ENCODE results near the gene NXN.
"Not testable (repeated sequence)": the region's sequence is repeated elsewhere in the genome, so short reads cannot be mapped to it uniquely, and the experiment has no call there.

Gene NXN

DNA sequence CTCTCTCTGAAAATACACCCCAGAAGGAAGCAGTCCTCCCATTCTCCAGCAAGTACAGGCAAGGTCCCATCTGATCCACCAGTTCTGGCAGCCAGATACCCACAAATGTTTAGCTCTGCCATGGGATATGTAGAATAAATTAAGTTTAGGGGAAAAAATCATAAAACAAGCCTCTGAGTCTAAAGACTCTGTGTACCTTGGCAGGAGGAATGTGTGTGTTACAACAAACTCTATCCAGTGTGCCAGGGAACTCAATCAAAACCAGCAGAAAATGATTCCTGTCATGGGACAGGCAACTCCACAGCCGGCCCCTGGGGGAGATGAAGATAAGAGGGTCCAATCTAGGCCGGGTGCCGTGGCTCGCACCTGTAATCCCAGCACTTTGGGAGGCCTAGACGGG, 124.0 kb downstream of the NXN start:
- no peak for DNase-seq

GRCh38 chr17:852850-853249, 126.7 kb downstream of the NXN start:
- DNase-seq, result not testable (repeated sequence)

DNA sequence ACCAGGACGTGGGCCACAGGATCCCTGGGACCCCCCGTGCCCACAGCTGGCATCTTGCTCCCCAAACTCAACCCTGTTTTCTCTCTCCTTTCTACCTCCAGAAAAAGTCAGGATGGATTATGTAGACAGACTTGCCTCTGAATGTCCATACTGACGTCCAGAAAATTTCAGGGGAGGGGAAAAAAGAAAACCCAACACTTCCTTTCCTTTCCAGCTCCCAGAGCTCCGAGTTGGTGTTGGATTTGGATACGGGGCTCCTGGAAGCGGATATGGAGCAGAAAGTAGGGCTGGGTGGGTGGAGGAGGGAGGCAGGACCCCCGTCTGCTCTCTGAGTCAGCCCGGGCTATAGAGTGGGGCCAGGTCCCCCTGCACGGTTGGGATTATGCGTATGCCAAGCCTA, 127.2 kb downstream of the NXN start:
- DNase-seq, result no peak

GRCh38 chr17:851924-852323, 127.7 kb downstream of the NXN start:
- no peak for DNase-seq

- no peak for DNase-seq
Measured at GRCh38 chr17:850851-851763, 128.5 kb downstream of the NXN start.

DNA sequence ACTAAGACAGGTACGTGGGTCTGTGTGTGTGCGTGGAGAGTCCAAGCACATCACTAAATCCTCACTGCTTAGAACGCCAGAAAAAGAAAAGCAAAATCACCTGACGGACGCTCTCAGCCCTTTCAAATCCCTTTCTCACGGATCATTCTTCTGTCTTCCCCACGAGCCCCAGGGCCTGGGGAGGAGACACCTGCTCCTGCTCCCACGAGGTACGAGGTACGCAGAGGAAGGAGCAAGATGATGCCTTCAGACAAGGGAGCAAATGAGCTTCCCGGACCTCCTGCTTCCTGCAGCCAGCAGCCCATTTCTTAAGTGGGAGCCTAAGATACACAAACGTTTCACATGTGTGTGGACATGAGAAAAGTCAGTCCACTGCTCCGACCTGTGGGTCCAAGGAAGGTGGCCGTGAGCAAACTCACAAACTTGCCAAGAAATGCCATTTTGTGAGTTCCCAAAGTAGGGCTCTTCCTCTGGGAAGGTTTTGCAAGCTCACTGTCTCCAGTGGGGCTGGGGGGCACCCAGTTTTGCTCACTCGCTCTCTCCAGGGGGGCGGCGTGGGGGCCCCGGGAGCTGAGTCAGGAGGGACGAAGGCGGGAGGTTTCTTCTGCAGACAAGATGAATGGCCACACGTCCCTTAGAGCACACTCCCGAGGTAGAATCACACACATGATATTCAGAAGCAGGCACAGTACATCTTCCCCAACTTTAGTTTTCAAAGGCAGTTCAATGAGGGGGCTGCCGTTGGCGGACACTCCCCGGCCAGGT, 129.3 kb downstream of the NXN start:
- no peak for DNase-seq

GRCh38 chr17:848402-848801, 131.2 kb downstream of the NXN start:
- no peak for DNase-seq

DNA sequence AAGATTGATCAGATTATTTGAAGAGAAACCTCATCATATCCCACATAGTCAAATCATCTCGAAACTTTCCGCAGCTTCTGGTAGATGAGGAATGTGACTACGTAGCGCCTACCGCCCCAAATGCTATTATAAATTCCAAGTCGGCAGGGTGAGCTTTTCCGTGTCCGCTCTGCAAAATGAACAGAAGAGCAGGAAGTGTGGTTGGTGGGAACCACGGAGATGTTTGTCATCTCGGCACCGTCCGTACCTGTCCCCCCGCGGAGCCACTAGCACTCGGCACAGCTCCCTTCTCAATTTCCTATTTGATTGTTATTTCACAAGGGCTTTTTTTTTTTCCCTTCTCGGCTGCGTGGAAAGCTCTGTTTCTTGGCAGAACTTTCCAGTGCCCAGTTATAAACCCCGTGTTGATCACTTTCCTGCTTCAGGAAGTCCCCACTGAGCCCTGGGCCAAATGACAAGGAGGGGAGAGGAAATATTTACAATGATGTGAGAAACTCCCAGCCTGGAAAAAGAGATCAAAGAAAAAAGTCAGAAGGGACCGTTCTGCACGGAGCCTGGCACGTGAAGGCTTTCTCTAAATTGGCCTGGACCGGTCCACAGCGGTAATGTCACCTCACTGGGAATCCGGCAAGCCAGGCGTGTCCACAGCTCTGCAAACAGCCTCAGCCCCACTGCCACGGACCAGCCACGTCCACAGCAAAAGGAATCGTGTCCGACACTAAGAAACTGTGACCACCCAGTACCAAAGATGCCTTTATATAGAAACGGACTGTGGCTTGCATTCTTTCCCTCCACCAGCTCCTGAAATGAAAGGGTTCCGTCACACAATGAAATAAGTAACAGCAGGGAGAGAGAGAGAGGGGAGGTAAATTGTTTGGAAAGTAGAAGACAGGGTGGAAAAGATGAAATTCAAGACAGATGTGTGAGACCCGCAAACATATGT, 132.4 kb downstream of the NXN start:
- peak; percentile 21 for DNase-seq

DNA sequence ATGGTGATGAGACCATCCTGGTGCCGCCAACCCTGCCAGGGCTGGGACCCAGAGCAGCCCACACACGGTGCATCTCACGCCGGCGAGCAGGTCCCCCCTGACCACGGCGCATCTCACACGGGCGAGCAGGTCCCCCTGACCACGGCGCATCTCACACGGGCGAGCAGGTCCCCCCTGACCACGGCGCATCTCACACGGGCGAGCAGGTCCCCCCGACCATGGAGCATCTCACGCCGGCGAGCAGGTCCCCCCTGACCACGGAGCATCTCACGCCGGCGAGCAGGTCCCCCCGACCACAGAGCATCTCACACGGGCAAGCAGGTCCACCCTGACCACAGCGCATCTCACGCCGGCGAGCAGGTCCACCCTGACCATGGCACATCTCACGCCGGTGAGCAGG, 138.3 kb downstream of the NXN start:
- no peak for DNase-seq

GRCh38 chr17:838486-838885, 141.1 kb downstream of the NXN start:
- no peak for DNase-seq

- no peak for DNase-seq
Measured at GRCh38 chr17:836151-836550, 143.4 kb downstream of the NXN start.

GRCh38 chr17:835721-836120, 143.9 kb downstream of the NXN start:
- not testable (repeated sequence) for DNase-seq

- DNase-seq, result no peak
Measured at GRCh38 chr17:835263-835662, 144.3 kb downstream of the NXN start.

DNA sequence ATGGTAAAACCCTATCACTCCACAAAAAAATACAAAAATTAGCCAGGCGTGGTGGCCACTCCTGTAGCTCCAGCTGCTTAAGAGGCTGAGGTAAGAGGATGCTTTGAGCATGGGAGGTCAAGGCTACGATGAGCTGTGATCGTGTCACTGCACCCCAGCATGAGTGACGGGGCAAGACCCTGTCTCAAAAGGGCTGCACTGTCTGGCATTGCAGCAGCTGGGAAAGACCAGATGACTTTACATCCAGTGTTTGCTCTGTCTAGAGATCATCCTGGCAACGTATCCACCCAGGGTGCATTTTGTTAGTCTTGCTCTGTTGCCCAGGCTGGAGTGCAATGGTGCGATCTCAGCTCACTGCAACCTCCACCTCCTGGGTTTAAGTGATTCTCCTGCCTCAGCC, 145.4 kb downstream of the NXN start:
- no peak for DNase-seq

GRCh38 chr17:830950-831349, 148.6 kb downstream of the NXN start:
- no peak for DNase-seq

GRCh38 chr17:830381-830780, 149.2 kb downstream of the NXN start:
- no peak for DNase-seq

- not testable (repeated sequence) for DNase-seq
Measured at GRCh38 chr17:829614-830013, 150.0 kb downstream of the NXN start.

DNA sequence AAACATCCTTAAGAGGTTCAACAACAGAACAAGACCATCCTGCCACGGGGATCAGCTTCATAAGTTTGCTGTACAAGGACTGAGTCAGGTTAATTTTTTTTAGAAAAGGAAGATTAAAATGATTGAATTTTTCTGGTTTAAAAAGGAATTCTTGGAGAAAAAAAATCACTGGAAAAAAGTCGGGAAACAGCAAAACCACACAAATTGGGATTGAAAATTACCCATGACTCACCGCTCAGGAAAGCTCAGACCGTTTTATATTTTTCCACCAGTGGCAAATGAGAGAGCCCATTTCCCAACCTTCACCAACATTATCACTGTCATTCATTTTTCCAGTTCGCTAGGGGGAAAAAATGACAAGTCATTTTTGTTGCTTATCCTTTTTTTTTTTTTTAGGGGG, 150.8 kb downstream of the NXN start:
- DNase-seq, result no peak

GRCh38 chr17:826778-827177, 152.8 kb downstream of the NXN start:
- no peak for DNase-seq

- DNase-seq, result no peak
Measured at GRCh38 chr17:825216-825615, 154.4 kb downstream of the NXN start.

DNA sequence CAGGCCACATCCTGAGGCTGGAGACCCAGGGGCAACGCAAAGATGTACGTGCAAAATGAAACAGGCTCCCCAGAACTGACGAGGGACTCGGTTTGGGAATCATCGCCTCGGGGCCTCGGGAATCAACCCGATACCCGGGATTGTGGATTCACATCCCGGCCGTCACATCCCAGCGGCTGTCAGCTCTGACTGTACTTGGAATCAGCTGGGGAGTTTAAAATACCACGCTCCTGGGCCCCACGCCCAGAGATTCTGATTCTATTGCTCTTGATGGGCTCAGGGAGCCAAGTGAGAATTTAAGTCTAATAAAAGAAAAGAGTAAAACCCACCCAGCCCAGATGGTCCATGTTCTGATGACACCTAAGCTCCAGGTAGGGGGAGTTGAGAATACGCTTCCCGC, 155.2 kb downstream of the NXN start:
- DNase-seq, result no peak

- no peak for DNase-seq
Measured at GRCh38 chr17:823501-823902, 156.1 kb downstream of the NXN start.

GRCh38 chr17:819251-819650, 160.3 kb downstream of the NXN start:
- DNase-seq, result no peak
